NCI-H345 treated with DMSO at 0.1 percent for 48 hours (cell line): ENCODE results near the gene AGMO.

Experiments used
- DNase-seq: peaks from one replicate; lab custom pipeline; 2025; ENCODE audit not compliant: unreplicated experiment; lab: John Stamatoyannopoulos, UW

AGMO gene

GRCh38 chr7:15248514-15248913 is 313.3 kb downstream of the AGMO start:
- DNase-seq: no peak

GRCh38 chr7:15245831-15246230 is 316.0 kb downstream of the AGMO start:
- no peak for DNase-seq

- no peak for DNase-seq
Observed at GRCh38 chr7:15239801-15240200, 322.0 kb downstream of the AGMO start.

- DNase-seq: no peak
Observed at GRCh38 chr7:15236952-15237351, 324.9 kb downstream of the AGMO start.

GRCh38 chr7:15234431-15234830 is 327.4 kb downstream of the AGMO start:
- DNase-seq: no peak

- DNase-seq: no peak
Observed at GRCh38 chr7:15228831-15229230, 333.0 kb downstream of the AGMO start.

GRCh38 chr7:15225981-15226380 is 335.8 kb downstream of the AGMO start:
- no peak for DNase-seq

GRCh38 chr7:15219758-15220157 is 342.1 kb downstream of the AGMO start:
- DNase-seq: no peak

- no peak for DNase-seq
Observed at GRCh38 chr7:15218261-15218660, 343.6 kb downstream of the AGMO start.

- DNase-seq: no peak
Observed at GRCh38 chr7:15215616-15216015, 346.2 kb downstream of the AGMO start.

- no peak for DNase-seq
Observed at GRCh38 chr7:15214976-15215375, 346.8 kb downstream of the AGMO start.

- no peak for DNase-seq
Observed at GRCh38 chr7:15213093-15213492, 348.7 kb downstream of the AGMO start.

GRCh38 chr7:15209429-15209828 is 352.4 kb downstream of the AGMO start:
- no peak for DNase-seq

GRCh38 chr7:15204421-15204820 is 357.4 kb downstream of the AGMO start:
- DNase-seq: no peak

- DNase-seq: no peak
Observed at GRCh38 chr7:15199482-15199881, 362.3 kb downstream of the AGMO start.

- no peak for DNase-seq
Observed at GRCh38 chr7:15197042-15197977, 364.5 kb downstream of the AGMO start.

GRCh38 chr7:15178065-15178464 is 383.8 kb downstream of the AGMO start:
- DNase-seq: no peak

- no peak for DNase-seq
Observed at GRCh38 chr7:15176089-15176488, 385.7 kb downstream of the AGMO start.

- no peak for DNase-seq
Observed at GRCh38 chr7:15175152-15175551, 386.7 kb downstream of the AGMO start.

GRCh38 chr7:15174485-15174884 is 387.3 kb downstream of the AGMO start:
- no peak for DNase-seq

- DNase-seq: no peak
Observed at GRCh38 chr7:15168489-15168888, 393.3 kb downstream of the AGMO start.

GRCh38 chr7:15167912-15168311 is 393.9 kb downstream of the AGMO start:
- DNase-seq: no peak

- no peak for DNase-seq
Observed at GRCh38 chr7:15166620-15167019, 395.2 kb downstream of the AGMO start.
